GM19452 (cell line): Measurements from ENCODE around the gene LHFPL3.
"Not testable (repeated sequence)": the region's sequence is repeated elsewhere in the genome, so short reads cannot be mapped to it uniquely, and the experiment has no call there.

Source experiments
- ATAC-seq: cut with Tn5 transposase; IDR thresholded peaks from one replicate; pipeline ENCODE4 v1.9.1; 2021; ENCODE audit not compliant: unreplicated experiment

The LHFPL3 gene

GRCh38 chr7:104891949-104892348 lies 563.5 kb downstream of the LHFPL3 start:
- ATAC-seq: no peak

DNA sequence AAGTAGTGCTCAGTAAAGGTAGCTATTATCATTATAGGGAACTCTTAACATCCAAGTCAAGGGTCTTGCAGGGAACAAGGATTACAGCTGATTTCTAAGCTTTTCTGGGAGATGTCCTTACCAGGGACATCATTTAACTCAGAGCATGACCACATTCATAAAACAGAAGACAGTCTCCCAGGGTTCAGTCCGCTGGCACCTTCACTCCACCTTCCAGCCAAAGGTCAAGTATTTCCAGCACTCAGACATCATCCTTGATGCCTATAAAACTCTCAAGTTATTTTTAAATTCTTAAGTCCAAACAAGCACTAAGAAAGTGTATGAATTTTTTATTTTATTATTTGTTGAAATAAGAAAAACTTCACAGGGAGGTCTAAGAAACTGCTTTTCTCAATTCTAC lies 565.9 kb downstream of the LHFPL3 start:
- no peak for ATAC-seq

DNA sequence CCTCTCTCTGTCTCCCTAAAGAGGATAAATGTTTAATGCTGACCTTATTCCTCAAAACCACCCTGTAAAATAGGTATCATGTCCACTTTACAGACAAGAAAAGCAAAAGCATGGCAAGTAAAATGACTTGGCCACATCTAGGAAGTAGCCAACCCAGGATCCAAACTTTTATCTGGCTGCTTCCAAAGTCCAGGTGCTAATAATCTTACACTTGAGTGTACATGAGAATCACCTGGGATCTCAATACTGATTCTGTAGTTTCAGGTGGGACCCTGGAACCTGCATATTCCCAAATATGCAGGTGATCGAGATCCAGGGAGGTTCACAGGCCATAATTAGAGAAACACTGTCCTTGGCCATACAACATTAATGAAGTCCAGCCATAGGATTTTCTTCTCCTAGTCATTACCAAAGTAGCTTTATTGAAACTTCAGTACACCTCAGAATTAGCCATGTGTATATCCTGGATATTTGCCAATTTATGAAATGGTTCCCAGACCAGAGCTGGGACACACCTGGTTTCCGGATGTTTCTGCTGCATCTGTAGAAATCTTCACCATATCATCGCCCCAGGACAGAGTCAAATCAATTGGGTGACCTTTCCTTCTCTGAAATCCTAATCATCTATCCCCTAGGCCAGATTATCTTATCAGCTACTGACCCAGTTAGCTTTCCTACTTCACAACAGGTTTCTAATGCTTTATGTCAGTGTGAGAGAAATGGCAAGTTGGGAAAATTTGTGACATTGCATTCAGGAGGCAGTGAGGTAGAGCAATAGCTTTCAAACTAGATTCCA lies 566.5 kb downstream of the LHFPL3 start:
- no peak for ATAC-seq

DNA sequence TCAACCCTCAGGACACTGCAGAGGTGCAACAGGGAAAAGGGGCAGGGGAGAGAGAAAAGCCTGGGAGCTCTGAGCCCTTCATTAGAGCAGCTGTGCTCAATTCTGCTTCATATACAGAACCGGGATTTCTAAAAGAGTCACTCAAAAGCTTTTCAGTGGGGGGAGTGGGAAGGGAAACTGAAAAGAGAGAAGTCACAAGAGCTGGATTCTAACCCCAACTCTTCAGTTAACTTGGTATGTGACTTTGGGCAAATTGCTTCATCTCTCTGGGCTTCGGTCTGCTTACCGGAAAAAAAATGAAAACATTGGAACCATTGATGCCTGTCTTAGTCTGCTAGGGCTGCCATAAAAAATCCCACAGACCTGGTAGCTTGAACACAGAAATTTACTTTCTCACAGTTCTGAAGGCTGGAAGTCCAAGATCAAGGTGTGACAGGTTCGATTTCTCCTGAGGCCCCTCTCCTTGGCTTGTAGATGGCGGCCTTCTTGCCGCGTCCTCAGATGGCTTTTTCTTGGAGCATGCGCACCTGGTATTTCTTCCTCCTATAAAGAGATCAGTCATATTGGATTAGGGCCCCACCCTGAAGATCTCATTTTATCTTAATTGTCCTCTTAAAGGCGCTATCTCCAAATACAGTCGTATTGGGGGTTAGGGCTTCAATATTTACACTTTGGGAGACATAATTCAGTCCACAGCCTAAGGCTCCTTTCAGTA lies 567.3 kb downstream of the LHFPL3 start:
- no peak for ATAC-seq

DNA sequence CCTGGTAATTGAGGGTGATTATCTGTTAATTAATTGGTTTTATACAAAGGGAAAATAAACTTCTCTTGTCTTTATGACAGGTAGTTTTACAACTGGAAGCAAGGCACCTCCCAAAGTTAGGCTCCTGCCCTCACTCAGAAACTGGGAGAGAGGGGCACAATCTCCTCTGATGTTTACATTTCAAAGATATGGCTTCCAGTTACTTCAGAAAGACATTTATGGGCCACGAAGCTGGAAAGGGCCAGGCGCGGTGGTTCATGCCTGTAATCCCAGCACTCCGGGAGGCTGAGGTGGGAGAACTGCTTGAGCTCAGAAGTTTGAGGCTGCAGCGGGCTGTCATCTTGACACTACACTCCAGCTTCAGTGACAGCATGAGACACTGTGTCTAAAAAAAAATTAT lies 570.0 kb downstream of the LHFPL3 start:
- no peak for ATAC-seq

DNA sequence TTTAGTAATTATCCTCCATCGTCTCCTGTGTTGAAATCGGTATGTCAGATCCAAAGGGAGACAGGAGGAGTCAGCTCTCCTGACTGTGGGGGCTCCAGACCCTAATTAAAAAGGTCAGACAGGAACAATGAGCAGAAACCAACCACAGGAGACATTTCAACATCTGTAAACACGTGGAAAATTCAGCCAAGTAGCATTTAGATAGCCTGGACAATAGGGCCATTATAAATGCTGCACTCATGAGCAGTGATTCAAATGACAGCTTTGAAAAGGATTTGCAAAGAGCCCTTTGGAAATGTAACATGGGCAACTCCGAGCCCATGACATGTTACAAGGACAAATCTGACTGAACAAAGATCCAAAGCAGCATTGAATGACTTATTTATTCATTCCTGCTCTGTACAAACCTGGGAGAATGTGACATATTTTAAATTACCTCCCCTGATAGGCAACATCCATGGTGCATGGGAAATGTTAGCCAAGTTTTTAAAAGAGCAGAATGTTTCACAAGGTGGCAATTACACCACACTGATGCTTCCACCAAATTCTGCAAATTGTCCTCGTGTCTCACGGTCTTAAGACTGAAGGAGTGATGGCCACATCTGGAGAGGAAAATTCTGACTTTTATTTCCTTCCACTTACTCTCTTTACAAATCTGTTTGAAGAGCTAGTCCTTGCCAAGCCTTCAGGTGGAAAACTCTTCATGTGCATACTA lies 572.3 kb downstream of the LHFPL3 start:
- ATAC-seq: no peak

GRCh38 chr7:104901240-104901619 lies 572.8 kb downstream of the LHFPL3 start:
- no peak for ATAC-seq

DNA sequence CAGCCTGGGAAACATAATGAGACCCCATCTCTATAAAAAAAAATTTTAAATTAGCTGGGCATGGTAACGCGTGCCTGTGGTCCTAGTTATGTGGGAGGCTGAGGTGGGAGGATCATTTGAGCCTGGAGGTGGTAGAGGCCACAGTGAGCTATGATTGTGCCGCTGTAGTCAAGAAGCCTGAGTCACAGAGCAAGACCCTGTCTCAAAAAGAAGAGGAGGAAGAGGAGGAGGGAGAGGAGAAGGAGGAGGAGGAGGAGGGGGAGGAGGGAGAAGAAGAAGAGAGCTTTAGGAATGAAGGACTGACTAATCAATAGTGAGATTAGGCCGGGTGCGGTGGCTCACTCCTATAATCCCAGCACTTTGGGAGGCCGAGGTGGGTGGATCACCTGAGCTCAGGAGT lies 573.8 kb downstream of the LHFPL3 start:
- no peak for ATAC-seq

DNA sequence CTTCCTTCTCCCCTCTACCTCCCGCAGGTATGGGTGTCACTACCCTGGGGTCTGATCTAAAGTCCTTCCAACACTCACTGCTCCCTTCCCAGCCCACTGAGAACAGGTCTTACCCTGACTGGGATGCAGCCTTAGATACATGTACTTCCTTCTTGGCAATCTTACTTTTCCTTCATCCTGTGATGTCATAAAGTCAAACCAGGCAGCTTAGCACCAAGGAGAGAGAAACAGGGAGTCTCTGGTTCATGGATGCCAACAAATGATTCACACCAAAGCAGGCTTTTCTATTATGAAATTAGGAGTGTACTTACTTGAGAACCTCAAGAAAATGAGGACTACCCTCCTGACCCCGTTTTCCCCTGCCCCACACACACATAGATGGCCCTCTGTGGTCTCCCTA lies 574.6 kb downstream of the LHFPL3 start:
- ATAC-seq: no peak

- ATAC-seq: no peak
These were observed 575.4 kb downstream of the LHFPL3 start for GRCh38 chr7:104903846-104904245.

DNA sequence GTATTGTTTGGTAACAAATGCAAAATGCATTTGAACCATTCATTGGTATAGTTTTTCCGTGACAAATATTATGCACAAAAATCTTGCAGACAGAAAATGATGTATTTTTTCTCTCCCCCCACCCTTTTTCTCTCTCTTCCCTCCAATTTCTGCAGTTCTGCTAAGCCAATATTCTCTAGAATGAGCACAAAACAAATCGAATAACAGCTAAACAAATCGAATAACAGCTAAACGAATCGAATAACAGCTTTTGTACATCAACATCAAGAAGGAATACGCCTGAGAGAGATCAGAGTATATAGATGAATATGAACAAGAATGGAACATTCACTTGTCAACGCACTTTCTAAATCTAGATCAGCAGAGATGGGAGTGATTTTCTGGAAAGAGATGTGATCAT lies 577.6 kb downstream of the LHFPL3 start:
- no peak for ATAC-seq

- no peak for ATAC-seq
These were observed 578.2 kb downstream of the LHFPL3 start for GRCh38 chr7:104906556-104906955.

DNA sequence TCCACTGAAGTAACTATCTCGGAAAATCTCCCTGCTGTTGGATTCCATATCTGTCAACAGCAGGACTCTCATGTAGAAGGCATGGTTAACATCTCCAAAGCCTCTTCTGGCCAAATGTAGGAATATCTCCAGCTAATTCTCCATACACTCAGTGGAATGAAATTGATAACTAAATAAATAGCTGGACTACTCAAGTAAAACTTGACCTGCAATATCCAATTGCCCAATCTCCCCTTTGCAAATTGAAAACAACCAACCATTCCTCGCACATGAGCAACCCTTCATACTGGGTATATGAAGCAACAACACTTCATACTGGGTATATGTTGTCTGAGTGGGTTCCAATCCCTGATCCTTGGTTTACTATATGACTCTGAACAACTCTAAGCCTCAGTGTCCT lies 580.2 kb downstream of the LHFPL3 start:
- ATAC-seq: no peak

DNA sequence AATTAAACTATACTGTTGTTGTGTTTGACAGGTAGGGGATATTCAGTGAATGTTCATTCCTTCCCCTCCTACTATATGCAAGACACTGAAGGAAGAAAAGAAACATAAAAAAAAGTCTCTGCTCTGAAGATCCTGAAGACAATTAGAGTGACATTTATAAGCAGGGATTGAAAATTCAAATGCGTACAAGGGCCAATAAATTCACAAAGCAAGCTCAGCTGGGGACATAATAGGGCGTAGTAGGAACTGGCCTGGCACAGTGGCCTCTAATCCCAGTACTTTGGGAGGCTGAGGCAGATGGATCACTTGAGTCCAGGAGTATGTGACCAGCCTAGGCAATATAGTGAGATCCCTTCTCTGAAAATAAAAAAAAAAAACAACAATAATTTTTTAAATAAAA lies 580.7 kb downstream of the LHFPL3 start:
- ATAC-seq: no peak

DNA sequence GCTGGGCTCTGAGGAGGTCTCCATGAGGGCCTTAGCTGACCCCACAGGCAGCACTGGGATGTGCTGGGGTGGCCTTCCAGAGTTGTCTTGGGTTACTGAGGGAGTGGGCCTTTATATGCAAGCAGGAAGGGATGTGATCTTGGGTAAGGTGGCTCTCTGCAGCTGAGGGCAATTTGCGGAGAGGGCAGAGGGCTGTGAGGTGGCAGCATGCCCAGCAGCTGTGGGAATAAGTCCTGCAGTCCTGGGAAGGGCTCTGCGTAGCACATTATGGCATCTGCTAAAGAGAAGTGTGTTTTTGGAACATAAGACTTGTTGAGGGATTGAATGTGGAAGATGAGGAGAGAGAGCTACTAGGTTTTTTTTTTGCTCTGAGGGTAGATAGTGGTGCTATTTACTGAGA lies 586.0 kb downstream of the LHFPL3 start:
- ATAC-seq: no peak

- no peak for ATAC-seq
These were observed 593.2 kb downstream of the LHFPL3 start for GRCh38 chr7:104921596-104921995.

DNA sequence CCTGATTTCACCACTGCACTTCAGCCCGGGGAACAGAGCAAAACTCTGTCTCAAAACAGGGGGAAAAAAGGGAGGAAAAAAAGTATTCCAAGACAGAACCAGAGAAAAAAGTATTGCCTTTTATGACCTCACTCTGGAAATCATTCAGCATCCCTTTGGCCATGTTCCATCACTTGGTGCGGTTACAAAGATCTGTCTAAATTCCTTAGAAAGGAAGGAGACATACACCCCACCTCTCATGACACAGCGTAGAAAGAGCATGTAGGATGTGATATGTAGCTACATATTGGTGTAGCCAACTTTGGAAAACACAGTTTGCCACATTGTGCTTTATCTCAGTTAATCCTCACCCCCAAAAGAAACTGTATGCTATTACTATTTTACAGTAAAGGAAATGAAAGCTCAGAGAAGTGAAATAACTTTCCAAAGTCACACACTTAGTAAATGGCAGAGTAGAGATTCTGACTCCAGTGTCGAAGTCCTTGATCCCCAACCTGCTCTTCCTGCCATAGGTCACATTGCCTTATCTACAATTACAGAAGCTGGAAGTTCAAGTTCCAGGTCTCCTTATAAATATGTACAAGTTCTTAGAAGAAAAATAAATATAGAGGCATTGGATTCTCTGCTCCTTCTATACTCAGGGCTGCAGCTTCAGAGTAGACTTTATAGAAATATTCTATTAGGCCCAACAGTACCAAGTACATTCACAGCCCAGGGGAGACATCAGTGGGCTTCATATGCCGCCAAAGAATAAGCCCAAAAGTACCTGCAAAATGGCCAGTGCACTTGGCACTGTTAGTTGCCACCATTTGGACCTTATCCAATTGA lies 594.0 kb downstream of the LHFPL3 start:
- no peak for ATAC-seq

GRCh38 chr7:104923010-104923421 lies 594.6 kb downstream of the LHFPL3 start:
- ATAC-seq: peak; percentile 94

DNA sequence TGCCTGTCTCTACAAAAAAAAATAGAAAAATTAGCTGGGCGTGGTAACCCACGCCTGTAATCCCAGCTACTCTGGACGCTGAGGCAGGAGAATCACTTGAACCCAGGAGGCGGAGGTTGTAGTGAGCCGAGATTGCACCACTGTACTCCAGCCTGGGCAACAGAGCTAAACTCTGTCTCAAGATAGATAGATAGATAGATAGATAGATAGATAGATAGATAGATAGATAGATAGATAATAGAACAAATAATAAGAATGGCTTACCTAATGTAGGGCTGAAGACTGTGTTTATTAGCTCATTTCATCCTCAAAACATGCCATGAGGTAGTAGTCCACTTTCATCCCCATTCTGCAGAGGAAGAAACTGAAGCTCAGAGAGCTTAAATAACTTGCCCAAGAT lies 597.8 kb downstream of the LHFPL3 start:
- not testable (repeated sequence) for ATAC-seq

DNA sequence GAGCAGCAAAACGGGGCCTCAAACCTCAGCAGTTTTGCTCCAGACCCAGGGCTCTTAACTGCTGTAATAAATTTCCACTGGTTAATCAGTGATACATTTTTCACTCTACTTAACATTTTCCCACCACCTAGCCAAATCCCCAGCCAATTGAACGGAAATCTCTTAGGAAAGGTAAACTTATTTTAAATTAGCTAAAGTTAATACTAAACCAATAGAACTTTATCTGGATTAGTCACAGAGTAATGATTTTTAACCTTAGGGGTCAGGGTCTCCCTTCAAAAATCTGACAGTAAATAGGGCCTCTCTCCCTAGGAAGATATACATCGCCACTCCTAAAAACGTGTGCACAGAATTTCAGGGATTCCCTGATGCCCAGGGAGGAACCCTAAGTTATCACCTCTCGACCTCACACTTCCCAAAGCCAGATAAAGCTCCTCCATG lies 598.2 kb downstream of the LHFPL3 start:
- ATAC-seq: no peak

DNA sequence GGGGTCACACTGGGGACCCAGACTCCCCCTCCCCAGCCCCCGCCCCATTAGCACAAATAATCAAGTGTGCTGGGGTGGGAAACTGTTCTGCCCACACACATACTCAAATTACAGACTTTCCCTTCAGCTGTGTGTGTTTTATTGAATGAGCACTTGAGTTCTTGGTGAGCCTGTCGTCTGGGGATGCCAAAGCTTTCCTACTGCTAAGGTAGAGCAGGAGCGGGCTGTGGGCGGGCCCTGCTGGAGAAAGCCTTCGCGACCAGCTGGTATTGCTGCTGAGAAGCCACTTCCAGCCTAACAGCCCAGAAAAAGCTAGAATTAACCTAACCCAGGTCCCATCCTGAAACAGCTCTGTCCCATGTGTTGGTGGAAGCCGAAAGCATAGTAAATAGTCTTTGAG lies 598.7 kb downstream of the LHFPL3 start:
- no peak for ATAC-seq
